HG02678 (cell line): ENCODE data around the gene SPACA4.

Experiments used
- ATAC-seq: cut with Tn5 transposase; IDR thresholded peaks from one replicate; pipeline ENCODE4 v1.9.1; 2021; ENCODE audit warnings: mild to moderate bottlenecking, moderate library complexity; ENCODE audit not compliant: unreplicated experiment

Gene SPACA4

DNA sequence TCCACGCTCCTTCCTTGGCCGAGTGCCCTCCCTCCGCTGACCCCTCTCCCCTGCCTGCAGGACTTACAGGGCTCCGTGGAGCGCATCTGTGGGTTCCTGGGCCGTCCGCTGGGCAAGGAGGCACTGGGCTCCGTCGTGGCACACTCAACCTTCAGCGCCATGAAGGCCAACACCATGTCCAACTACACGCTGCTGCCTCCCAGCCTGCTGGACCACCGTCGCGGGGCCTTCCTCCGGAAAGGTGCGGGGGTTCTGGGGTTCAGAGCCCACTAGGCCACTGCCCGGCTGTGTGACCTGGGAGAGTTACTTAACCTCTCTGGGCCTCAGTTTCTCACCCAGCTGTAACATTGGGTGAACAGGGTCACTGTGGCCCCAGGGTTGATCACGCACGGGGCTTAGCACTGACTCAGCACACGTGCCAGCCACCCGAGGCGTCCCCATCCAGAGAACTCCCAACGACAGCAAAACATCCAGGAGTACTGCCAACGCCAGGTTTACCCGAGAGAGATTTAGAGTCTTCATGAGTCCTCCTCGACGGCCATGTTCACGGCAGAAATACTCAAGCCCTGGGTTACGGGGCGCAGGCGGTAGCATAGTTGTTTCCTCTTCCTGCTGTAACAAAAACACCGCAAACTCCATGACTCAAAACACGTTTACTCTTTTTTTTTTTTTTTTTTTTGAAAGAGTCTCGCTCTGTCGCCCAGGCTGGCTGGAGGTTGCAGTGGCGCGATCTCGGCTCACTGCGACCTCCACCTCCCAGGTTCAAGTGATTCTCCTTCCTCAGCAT is 9.7 kb upstream of the SPACA4 start:
- ATAC-seq: no peak

DNA sequence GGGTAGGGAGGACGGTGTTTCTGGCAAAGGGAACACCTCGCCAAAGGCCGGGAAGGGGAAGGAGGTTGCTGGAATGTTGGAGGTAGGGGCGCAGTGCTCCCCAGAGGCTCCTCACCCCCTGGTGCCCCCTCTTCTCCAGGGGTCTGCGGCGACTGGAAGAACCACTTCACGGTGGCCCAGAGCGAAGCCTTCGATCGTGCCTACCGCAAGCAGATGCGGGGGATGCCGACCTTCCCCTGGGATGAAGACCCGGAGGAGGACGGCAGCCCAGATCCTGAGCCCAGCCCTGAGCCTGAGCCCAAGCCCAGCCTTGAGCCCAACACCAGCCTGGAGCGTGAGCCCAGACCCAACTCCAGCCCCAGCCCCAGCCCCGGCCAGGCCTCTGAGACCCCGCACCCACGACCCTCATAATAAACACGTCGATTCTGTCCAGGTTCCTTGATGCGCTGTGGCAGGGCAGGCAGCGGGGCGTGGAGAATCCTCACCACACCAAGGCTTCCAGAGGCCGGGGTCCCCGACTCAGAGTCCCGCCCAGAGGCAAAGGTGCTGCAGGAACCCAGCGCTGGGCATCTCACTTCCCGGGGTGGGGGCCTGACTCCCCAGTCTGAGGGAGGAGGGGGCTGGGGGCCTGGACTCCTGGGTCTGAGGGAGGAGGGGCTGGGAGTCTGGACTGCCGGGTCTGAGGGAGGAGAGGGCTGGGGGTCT is 7.4 kb upstream of the SPACA4 start:
- no peak for ATAC-seq

DNA sequence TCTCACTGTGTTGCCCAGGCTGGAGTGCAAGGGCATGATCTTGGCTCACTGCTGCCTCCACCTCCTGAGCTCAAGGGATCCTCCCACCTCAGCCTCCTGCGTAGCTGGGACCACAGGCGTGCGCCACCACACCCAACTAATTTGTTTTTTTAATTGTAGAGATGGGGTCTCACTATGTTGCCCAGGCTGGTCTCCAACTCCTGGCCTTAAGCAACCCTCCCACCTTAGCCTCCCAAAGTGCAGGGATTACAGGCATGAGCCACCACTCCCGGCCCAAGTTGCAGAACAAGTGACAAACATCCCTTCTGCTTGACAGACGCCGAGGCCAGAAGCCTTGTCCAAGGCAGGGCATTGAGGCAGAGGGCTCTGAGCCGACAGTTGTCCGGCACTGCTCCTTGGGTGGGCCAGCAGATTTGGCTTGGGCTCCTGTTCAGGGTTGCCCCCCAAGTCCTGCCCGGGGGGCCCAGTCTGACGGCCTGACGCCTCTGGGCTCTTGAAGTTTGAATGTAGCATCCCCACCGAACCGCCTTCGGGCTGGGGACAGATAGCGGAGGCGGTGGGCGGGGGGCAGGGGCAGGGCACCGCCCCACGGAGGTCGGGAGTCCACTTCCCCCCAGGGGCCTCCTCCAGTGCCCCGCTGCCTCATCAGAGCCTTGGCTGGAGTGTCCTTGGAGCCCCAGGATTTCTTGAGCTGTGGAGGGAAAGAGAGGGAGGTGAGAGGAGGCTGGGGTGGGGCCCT is 5.7 kb upstream of the SPACA4 start:
- no peak for ATAC-seq

DNA sequence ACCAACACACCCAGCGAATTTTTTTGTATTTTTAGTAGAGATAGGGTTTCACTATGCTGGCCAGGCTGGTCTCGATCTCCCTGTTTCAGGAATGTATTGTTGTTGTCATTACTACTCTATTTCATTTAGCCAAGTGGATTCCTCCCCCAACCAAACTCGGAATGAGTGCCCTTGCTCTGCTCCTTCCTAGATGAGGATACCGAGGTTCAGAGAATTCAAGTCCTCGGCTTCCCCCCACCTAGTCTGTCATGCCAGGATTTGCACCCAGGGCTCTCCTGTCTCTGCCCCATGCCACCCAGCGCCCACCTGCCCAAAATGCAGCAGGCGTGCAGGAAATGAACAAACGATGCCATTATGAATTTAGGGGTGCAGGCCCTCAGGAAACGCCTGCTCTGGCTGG is 3.5 kb upstream of the SPACA4 start:
- ATAC-seq: no peak

DNA sequence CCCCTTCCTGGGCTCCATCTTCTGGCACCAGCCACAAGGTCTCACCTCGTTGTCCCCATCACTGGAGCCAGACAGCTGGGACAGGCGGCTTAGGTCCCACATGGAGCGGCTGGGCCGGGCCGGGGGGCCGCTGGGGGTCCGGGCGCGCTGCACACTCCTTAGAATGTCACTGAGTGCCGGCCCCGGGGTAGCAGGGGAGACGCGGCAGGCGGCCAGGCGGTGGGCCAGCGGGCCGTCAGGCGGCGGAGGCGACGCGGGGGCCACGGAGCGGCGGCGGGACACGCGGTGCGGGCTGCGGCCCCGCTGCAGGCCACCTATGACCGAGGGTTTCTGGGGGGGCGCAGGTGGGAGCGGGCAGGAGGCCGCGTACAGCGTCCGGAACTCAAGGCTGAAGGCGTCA is 3.1 kb upstream of the SPACA4 start:
- no peak for ATAC-seq

DNA sequence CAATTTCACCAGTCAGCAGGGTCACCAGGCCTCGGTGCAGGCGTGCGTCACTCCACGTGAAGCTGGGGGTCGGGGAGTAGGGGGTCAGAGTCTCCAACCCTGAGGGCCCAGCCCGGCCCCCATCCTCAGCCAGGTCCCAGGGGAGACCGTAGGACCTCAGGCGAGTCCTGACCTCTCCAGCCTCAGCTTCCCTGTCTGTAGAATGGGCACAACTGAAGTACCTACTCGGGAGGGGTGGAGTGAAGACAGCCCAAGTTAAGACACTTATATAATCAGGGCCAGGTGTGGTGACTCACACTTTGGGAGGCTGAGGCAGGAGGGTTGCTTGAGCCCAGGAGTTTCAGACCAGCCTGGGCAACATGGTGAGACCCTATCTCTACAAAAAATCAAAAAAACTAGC is 2.7 kb upstream of the SPACA4 start:
- ATAC-seq: no peak

DNA sequence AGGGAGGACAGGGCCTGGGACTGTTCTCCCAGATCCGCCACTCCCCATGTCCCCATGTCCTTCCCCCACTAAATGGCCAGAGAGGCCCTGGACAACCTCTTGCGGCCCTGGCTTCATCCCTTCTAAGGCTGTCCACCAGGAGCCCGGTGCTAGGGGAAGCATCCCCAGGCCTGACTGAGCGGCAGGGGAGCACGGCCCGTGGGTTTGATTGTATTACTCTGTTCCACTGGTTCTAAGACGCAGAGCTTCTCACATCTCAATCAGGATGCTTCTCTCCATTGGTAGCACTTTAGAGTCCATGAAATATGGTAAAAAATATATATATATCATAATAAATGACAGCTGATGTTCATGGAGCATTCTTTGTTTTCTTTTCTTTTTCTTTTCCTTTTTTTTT is 815 bp downstream of the SPACA4 start:
- ATAC-seq: no peak

DNA sequence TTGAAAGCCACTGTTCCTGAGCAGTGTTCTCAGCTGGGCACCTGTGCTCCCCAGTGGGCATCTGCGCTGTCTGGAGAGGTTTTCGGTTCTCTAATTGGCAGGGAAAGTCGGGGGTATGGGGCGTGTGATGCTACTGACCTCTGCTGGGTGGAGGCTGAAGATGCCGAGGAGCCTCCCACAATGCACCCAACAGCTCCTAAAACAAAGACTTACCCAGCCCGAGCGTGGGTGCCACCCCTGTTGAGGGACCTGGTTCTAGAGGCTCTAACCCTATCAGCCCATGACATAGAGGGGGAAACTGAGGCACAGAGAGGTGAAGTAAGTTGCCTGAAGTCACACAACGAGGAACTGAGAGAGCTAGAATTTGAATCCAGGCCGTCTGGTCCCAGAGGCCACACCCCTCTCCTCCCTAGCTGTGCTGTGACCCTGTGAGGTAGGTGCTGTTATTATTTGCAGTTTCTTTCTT is 2.3 kb downstream of the SPACA4 start:
- no peak for ATAC-seq

DNA sequence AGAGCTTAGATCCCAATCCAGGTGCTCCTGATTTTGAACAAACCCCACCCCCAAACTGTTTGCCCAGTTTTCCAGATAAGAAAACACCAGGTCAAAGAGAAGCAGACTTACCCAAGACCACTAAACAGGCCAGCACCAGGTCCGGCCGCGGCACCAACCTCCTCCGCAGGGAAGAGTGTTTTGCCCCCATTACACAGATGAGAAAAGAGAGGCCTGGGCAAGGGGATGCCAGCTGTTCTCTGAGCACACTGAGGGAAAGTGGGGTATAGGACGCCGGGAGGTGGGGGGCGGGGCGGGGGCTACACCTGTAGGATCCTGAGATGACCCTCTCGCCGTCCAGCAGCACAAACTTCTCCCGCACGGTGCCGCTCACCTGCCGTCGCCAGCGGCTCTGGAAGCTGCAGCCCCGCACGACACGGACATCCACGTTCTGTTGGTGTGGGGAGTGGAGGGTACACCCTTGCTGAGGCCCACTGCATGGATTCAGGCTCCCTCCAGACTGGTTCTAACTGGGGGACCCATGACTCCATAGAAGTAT is 3.1 kb downstream of the SPACA4 start:
- ATAC-seq: no peak

DNA sequence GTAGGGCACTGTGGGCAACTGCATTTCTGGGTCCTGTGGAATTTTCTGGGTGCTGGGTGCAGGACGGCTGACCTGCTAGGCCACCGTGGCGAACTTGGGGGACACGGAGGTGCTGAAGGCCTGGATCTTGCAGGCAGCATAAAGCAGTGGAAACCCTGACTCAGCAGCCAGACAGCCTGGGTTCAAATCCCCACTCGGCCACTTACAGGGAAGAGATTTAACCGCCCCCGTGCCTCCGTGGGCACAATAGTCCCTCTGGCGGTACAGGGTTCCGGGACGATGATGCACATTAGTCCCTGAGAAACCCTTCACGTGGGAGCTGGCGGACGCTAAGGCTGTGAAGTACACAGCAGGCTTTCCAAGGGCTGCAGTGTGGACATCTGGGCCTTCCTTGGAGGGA is 5.3 kb downstream of the SPACA4 start:
- ATAC-seq: no peak

DNA sequence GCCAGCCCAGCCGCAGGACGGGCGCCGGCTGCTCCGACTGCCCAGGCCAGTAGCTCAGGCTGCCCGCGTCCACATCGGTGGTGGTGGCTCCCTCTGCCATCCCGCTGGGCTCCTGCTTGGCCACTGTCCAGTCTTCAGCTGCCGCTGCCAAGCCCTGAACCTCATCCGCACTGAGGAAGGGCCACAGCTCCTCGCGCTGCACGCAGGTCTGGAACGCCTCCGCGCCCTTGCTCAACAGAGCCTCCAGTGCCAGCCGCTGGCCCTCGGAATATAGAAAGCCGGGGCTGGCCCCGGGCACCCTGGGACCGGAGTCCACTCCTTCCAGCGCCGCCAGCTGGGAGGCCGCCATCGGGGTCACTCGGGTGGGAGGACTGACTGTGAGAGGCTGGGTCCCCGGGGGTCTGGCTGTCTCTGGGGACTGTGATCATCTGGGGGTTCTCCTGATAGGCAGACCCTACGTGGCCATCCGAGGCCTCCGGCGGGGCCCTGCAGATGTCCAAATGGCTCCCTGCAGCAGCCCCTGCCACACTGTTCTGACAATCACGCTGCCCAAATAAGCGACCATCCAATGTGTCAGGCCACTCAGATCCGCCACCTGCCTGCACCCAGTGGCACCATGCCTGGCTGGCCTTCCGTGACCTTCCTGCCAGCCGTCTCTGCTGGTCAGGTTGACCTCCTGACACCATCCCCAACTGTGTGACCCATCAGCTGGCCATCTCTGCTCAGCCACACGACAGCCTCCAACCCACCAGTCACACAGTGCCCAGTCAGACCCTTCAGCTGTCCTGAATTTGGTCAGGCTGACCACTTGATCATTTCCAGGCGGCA is 6.7 kb downstream of the SPACA4 start:
- no peak for ATAC-seq

DNA sequence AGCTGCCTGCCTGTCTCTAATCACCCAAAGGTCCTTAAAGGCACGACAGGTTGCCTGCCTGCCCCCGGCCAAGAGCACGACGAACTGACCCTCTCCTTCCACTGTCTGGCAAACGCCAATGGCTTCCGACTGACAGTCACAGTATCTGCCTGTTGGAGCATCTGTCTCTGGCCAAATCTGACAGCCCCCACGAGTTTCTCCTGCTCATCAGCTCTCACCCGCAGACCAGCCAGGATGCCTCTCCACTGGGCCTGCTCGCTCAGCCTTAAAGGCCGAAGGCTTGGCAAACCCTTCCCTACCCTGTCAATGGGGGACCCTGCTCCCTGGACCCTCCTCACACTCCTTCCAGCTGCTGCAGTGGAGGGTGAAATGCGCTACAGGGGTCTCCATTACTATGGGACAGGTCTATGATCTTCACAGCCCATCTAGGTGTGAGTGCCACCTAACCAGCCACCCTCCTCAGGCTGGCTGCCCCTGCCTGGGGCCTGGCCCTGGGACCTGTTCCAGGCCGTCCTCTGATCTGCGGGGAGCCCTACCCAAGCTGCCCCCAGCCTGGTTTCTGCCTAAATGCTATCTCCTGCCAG is 7.4 kb downstream of the SPACA4 start:
- ATAC-seq: no peak

DNA sequence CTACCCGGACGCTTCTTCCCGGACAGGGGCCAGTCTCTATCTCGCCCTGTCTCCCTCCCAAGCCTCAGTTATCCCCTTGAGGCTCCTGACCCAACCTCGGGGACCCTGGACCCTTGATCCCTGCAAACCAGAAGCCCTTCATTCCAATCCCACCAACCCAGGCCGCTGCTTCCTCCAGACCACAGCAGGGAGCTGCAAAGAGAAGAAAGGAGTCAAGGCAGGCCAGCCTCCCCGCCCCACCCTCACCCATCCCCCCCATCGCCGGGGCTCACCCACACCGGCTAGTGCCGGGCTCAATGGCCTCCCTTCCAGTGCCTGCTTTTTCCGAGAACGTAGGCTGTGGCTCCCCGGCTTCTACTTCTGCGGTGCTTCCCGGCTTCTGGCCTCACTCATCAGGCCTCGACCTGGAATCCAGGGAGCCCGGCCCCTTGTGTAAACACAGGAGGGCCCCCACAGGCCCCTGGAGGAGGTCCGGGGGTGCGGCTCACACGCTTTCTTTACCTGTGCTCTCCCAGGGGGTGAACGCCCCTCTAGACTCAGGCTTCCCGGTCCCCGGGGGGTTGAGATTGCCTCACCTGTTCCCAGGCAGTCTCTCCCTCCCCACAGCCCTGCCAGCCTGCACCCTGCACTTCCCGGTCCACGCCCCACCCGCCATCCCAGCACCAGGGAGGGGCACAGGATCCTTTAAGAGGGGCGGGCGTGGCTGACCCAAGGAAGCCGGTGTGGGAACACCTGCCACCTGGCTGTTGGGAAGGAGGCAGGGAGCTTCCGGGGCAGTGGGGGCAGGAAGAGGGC is 8.1 kb downstream of the SPACA4 start, which contains the start of gene FAM83E:
TSS of gene FAM83E (minus strand) at position 641 of the 795 bp plus-strand sequence. CDS start 1,704 bp downstream, outside the sequence.
- no peak for ATAC-seq

DNA sequence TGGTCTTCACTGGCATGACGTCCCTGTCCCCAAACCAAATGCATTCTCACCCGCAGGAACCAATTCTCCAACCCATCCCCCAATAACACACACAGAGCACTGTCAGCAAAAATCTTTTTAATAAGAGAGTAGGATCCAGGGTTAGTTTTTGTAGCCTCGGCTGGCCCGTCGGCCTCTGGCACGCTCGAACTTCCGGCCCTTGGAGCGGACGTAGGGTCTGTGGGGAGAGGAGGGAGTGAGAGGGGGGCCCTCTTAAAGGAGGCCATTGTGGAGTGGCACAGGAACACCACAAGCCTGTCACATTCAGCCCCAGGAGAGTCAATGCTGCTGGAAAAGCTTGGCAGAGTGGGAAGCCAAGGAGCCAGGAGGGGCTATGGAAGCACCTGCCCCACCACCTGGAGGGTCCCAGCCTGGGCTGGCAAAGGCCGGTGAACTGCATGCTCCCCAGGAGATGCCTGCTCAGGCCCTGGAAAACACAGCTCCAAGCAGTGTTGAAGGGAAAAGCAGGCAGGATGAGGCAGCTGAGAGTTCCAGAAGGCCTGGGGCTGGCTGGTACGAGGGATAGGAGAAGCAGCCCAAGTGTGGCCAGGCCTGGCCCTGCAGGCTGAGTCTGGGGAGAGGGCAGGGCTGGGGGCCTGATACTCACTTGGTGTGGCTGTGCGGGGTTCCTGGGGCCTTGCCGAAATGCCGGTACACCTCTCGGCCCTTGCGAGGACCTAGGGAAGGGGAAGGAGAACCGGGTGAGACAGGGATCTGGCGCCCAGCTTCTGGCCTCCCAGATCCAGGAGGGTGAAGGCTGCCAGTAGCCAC is 8.9 kb downstream of the SPACA4 start:
- ATAC-seq: no peak

DNA sequence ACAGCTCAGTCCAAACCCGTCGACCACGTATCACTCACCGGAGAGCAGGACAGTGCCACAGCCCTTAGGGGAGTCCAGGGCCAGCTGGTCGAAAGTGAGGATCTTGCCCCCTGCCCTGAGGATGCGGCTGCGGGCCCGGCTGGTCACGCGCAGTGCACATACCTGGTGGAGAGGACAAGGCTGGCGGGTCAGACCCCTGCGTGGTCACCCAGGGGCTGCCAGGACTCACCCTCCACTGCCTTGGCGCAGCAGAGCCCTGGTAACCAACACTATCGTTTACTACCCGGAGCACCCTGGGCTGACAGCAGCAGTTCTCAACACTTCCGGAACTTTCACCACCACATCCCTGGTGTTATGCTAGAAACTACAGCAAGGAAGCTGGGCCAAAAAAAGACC is 9.5 kb downstream of the SPACA4 start:
- no peak for ATAC-seq

DNA sequence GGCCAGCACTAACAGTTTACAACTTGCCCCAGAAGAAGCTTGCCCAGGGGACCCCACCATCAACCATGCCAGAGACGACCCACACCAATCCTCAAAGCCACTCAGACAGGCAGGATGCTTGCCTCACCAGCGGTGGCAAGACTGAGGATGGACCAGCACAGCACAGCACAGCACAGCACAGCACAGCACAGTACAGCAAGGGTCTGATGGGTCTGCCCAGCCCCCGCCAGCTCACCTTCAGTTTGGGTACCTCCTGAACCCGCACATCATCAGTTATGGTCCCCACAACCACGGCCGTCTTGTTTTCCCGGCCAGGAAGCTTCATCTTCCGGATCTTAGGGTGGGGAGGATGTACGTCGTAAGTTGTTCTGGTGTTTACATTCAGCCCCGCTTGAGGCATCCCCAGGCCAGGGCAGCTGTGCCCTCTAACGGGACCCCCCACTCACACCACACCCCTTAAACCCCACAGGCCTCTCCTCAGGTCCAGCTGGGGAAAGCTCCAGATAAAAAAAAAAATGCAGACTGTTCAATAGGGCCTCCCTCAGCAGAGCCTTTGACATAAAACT is 10.0 kb downstream of the SPACA4 start:
- no peak for ATAC-seq

DNA sequence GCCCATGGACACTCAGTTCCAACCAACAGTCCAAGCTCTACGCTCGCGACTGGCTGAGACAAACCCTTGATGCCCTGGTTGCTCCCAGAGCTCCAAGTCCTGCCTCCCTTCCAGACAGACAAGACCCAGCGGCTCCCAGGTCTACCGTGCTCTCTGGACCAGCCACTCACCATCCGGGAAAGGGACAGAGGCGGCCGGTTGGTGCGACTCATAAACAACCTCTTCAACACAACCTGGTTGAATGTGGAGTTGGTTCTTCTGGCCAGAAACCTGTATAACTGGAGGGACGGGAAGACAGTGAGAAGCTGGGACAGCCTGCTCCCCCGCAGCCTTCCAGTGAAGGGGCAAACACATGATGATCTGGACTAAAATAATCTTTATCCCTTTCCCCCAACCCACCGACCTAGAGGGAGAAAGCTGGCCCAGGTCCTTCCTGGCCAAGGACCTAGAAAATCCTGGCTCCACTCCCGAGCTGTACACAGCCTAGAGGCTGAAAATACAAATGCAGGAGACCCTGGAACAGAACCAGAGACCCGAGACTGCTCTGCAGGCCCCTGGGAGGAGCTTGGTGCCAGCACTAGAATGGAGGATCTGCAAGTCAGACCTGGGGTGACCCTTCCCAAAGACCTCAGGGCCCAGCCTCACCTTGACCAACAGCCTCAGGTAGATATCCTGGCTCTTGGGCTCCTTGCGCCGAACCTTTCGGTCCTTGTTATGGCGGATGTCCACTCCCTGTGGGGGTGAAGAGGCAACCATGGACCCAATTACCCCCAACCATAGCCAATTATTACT is 10.8 kb downstream of the SPACA4 start:
- no peak for ATAC-seq
